A673 (cell line): ENCODE data around the gene PSMD13. TPM values are rescaled to one million over a fixed set of nuclear protein-coding genes. Genes with fewer than 3 reads are reported as not detected.

Experiments used
- BruUV-seq: library from RNA; stranded (reverse); fragments of 400-500 nt; replicated peaks from 2 replicates; lab custom pipeline; 2021; lab: Mats Ljungman, UMichigan
- CTCF ChIA-PET: fragments of 300-600 bp; sonication (Branson Sonifier 250); formaldehyde crosslinking; loops from one replicate; lab custom pipeline; 2022; ENCODE audit warnings: antibody characterized with exemption; lab: Charles Lee
- POLR2A ChIA-PET: fragments of 300-600 bp; sonication (Branson Sonifier 250); formaldehyde crosslinking; loops from one replicate; lab custom pipeline; 2022; ENCODE audit warnings: antibody characterized with exemption; ENCODE audit not compliant: low non-redundant PET; lab: Charles Lee
- DNase-seq: peaks from one replicate; pipeline ENCODE4 v3.0.0-alpha.2; 2015; ENCODE audit warnings: low spot score
- H3K27ac ChIP-seq: fragments of 200-600 bp; sonication (generic); 2 replicates; pipeline ENCODE4 v1.5.1; 2016; ENCODE audit warnings: mixed run types, low read depth, mild to moderate bottlenecking, mixed read lengths, antibody characterized with exemption, low read length; ENCODE audit not compliant: poor library complexity, severe bottlenecking
- H3K27me3 ChIP-seq: fragments of 200-600 bp; sonication (generic); replicated peaks from 2 replicates; pipeline ENCODE4 v1.6.1; 2017; ENCODE audit warnings: mixed run types, low read depth, mild to moderate bottlenecking, mixed read lengths, antibody characterized with exemption, low read length; ENCODE audit not compliant: insufficient read depth, poor library complexity
- H3K36me3 ChIP-seq: fragments of 200-600 bp; sonication (generic); 2 replicates; pipeline ENCODE4 v1.6.1; 2016; ENCODE audit warnings: mixed run types, mild to moderate bottlenecking, mixed read lengths, antibody characterized with exemption, low read length; ENCODE audit not compliant: insufficient read depth, poor library complexity, severe bottlenecking
- H3K4me1 ChIP-seq: fragments of 200-600 bp; sonication (generic); 2 replicates; pipeline ENCODE4 v1.6.1; 2017; ENCODE audit warnings: mixed run types, mild to moderate bottlenecking, mixed read lengths, antibody characterized with exemption, low read length; ENCODE audit not compliant: insufficient read depth, poor library complexity, severe bottlenecking
- H3K4me3 ChIP-seq: fragments of 200-600 bp; sonication (generic); 2 replicates; pipeline ENCODE4 v1.5.1; 2016; ENCODE audit warnings: low read depth, mixed run types, mild to moderate bottlenecking, mixed read lengths, low read length; ENCODE audit not compliant: poor library complexity, severe bottlenecking
- H3K9me3 ChIP-seq: fragments of 200-600 bp; sonication (generic); 2 replicates; pipeline ENCODE4 v1.6.1; 2016; ENCODE audit warnings: mixed run types, low read depth, mild to moderate bottlenecking, mixed read lengths, antibody characterized with exemption, low read length; ENCODE audit not compliant: poor library complexity, severe bottlenecking
- EZH2 ChIP-seq: fragments of 200-600 bp; sonication (generic); IDR thresholded peaks from 2 replicates; pipeline ENCODE4 v1.6.1; 2017; ENCODE audit warnings: borderline replicate concordance, low read depth, mild to moderate bottlenecking, mixed read lengths, antibody characterized with exemption, low read length; ENCODE audit not compliant: poor library complexity, severe bottlenecking
- intact Hi-C: fragments of 100-400 bp; cut with micrococcal nuclease; formaldehyde crosslinking; loops from one replicate; pipeline ENCODE4 v1.10.0; 2022; ENCODE audit not compliant: unreplicated experiment
- total RNA-seq: library from RNA; stranded (reverse); gene quantifications from 2 replicates; pipeline ENCODE4 v1.2.3, GENCODE V29; 2021
- TF ChIP-seq, protein P1 (sequence below): fragments of 300-800, 200-600 bp; sonication (generic); conservative IDR thresholded peaks from 2 replicates; pipeline ENCODE4 v1.5.1; 2017; ENCODE audit warnings: low read depth, mild to moderate bottlenecking, antibody characterized with exemption, low read length, moderate library complexity, mixed read lengths

The PSMD13 gene
- total RNA-seq, 1 experiment from 2014 or later = 199 TPM

GRCh38 chr11:272195-272930 lies 35.6 kb downstream of the PSMD13 start:
- Histone ChIP-seq H3K4me1 (no peaks in the 10 kb centered on the region), H3K27ac (no peak overlapping the region), H3K9me3 (no peaks in the 10 kb centered on the region), H3K4me3 (no peak overlapping the region), H3K27me3 (no peaks in the 10 kb centered on the region), H3K36me3 (no peaks in the 10 kb centered on the region)
- no TSS peak for BruUV-seq
- ChIA-PET POLR2A (no interaction called here), CTCF (no interaction called here)
- TF ChIP-seq, protein P1, sequence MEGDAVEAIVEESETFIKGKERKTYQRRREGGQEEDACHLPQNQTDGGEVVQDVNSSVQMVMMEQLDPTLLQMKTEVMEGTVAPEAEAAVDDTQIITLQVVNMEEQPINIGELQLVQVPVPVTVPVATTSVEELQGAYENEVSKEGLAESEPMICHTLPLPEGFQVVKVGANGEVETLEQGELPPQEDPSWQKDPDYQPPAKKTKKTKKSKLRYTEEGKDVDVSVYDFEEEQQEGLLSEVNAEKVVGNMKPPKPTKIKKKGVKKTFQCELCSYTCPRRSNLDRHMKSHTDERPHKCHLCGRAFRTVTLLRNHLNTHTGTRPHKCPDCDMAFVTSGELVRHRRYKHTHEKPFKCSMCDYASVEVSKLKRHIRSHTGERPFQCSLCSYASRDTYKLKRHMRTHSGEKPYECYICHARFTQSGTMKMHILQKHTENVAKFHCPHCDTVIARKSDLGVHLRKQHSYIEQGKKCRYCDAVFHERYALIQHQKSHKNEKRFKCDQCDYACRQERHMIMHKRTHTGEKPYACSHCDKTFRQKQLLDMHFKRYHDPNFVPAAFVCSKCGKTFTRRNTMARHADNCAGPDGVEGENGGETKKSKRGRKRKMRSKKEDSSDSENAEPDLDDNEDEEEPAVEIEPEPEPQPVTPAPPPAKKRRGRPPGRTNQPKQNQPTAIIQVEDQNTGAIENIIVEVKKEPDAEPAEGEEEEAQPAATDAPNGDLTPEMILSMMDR = no peak
- no peak for TF ChIP-seq EZH2
- intact Hi-C loops = no loop called here
- no peak for DNase-seq

DNA sequence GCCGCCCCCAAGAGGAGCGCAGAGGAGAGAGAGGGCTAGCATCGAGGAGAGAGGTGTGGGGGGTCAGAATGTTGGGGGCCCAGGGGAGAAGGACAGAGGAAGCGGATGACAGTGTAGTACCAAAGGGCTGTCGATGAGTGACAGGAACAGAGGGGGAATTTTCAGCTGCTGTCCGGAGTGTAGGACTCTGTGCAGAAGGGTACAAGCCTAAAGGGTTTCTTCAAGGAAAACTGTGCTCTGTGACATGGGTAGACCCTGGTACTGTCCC lies 36.1 kb downstream of the PSMD13 start:
- intact Hi-C loops = no loop called here
- no peak overlapping the region for H3K4me3 ChIP-seq
- H3K36me3 ChIP-seq = no peaks in the 10 kb centered on the region
- no TSS peak for BruUV-seq
- no peaks in the 10 kb centered on the region for H3K4me1 ChIP-seq
- no peak for DNase-seq
- ChIA-PET CTCF (no interaction called here), POLR2A (no interaction called here)
- H3K9me3 ChIP-seq = no peaks in the 10 kb centered on the region
- H3K27ac ChIP-seq = no peak overlapping the region
- TF ChIP-seq, protein P1 = no peak
- no peak for TF ChIP-seq EZH2
- no peaks in the 10 kb centered on the region for H3K27me3 ChIP-seq

DNA sequence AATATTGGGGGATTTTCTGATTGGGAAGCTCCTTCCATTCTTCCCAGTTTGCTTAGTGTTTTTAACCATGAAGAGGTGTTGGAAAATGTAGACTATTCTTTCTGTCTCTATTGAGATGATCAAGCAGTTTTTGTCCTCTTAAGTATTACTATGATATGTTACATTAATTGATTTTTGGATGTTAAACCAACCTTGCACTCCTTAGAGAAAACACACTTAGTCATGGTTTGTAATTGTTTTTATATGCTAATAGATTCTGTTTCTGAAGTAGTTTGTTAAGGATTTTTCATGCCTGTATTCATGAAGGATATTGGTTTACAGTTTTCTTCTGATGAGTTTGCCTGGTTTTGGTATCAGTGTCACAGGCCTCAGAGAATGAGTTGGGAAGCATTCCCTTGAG lies 39.4 kb downstream of the PSMD13 start:
- ChIA-PET POLR2A (no interaction called here), CTCF (no interaction called here)
- Histone ChIP-seq H3K36me3 (no peaks in the 10 kb centered on the region), H3K4me1 (no peaks in the 10 kb centered on the region), H3K9me3 (no peaks in the 10 kb centered on the region), H3K27ac (no peak overlapping the region), H3K4me3 (no peak overlapping the region), H3K27me3 (peaks cover 27% of the 10 kb centered on the region)
- no TSS peak for BruUV-seq
- TF ChIP-seq EZH2 = no peak
- TF ChIP-seq, protein P1 = no peak
- intact Hi-C loops = no loop called here
- DNase-seq = no peak
